Purkinje cell (primary cell): Measurements from ENCODE around the gene BEX3. TPM values are rescaled to one million over a fixed set of nuclear protein-coding genes. Genes with fewer than 3 reads are reported as not detected.

Experiments used
- polyA plus RNA-seq: library from polyadenylated mRNA; unstranded; fragments of >200 nt; fragmentation: Nextera tagmentation; gene quantifications from 2 replicates; pipeline ENCODE4 v1.2.1, GENCODE V29; 2014

BEX3 gene
- polyA plus RNA-seq, result 2,370 and 2,399 TPM in 2 replicates

DNA sequence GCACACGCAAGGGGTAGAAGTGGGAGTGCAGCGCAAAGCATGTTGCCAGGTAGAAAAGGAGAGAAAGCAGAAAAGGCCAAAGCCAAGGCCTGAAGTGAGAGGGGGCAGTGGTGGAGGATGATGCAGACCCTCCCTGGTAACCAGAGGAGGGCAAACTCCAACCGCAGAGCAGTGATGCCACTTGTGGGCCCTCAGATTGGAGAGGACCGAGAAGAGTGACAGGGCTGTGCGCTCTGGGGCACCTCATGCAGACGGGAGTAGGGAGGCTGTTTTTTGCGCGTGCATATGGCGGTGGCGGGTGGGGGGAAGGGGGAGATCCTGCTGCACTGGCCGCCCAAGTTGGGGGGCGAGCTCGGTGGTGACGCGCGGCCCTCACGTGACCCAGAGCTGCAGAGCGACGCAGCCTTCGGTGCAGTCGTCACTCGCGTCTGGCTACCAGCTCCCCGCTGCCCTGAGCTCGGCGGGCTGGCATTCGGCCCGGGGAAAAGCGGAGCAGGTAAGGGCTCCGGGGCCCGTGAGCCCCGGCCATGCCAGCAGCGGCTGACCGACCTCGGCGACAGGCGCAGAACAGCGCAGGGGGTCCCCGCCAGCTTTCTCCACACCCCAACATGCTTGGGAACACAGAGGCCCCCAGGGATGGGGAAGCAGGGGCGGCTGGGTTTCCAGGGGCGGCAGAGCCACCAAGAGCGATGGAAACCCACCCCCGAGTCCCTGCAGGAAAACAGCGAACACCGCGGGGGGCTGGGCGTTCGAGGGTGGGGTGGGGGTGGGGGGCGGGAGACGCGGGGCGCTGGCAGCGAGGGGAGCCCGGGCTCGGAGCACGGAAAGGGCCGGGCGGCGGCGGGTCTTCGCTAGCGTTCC lies at the start of gene BEX3:
Gene BEX3, plus strand, starts transcription at position 421 of the 861 bp plus-strand sequence. CDS start 984 bp downstream, outside the sequence.

DNA sequence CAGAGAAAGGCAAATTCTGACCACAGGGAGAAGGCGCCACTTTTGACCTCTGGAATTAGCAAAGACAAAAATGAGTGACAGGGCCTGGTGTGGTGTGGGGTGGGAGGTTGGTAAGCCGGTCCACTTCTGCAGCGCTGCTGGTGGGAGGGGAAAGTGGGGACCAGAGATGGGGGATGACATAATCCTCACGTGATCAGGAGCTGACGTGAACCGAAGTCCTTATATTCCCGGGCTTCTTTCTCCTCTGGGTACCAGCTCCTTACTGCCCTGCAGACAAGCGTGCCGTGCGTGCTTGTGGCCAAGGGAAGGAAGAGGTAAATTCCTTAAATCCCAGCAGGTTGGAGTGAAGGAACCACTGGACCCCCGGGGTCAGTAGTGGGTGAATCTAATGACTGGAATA lies 46.3 kb upstream of the BEX3 start, which contains the start of gene TCEAL7:
Gene TCEAL7, plus strand, starts transcription at position 249 of the 400 bp plus-strand sequence. CDS start 1,165 bp downstream, outside the sequence.

DNA sequence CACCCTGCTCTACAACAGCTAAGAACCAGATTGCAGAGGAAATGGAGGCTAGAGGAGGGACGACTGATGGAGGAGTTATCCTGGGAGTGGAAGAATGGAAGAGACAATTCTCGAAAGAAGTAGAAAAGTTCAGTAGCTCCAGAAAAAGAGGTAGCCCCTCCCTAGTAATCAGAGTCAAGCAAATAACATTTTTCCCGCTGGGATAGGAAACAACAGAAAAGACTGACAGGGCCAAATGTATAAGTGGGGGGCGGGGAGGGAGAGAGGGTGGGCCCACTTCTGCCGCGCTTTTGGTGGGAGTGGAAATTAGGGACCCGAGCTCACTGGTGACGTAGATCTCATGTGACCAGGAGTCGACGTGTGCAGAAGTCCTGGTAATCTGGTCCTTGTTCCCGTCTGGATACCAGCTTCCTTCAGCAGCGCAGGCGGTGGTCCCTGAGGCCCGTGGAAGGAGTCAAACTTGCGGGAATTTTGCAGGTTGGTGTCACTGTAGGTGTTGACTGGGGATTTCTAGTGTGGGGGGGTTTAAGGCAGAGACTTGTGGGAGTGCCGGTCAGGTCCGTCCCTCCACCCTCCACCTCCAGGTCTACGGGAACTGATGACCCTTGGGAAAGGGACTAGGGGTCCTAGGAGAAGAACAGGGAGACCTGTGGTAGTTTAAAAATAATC lies 20.1 kb upstream of the BEX3 start, which contains the start of gene TCEAL9:
Gene TCEAL9, plus strand, starts transcription at position 377 of the 669 bp plus-strand sequence. CDS start 1,179 bp downstream, outside the sequence.

Other genes starting within 250 kb of the BEX3 start
- gene BEX4, start 161.4 kb upstream of the BEX3 start, polyA plus RNA-seq, result 241 and 356 TPM in 2 replicates
- gene TCEAL8, start 121.4 kb upstream of the BEX3 start, polyA plus RNA-seq, result 196 and 242 TPM in 2 replicates
- gene TCEAL5, start 99.8 kb upstream of the BEX3 start, polyA plus RNA-seq, result 8.7 and 28.3 TPM in 2 replicates
- 398 and 432 TPM in 2 replicates for gene BEX2, start 65.5 kb upstream of the BEX3 start, polyA plus RNA-seq
- gene TCEAL7, start 46.3 kb upstream of the BEX3 start, polyA plus RNA-seq, result 45.5 and 176 TPM in 2 replicates
- gene TCEAL9, start 20.0 kb upstream of the BEX3 start, polyA plus RNA-seq, result 60.7 and 77.4 TPM in 2 replicates
- 0.27 TPM in 1 of 2 replicates, not detected in the other for gene RAB40A, start 143.0 kb downstream of the BEX3 start, polyA plus RNA-seq
- 292 and 303 TPM in 2 replicates for gene TCEAL4, start 209.0 kb downstream of the BEX3 start, polyA plus RNA-seq
- gene TCEAL3, start 231.4 kb downstream of the BEX3 start, polyA plus RNA-seq, result 31.2 and 51.0 TPM in 2 replicates